ENCODE measurements around the gene PFDN2.
"Not testable (repeated sequence)": the region's sequence is repeated elsewhere in the genome, so short reads cannot be mapped to it uniquely, and the experiment has no call there.

Gene PFDN2

DNA sequence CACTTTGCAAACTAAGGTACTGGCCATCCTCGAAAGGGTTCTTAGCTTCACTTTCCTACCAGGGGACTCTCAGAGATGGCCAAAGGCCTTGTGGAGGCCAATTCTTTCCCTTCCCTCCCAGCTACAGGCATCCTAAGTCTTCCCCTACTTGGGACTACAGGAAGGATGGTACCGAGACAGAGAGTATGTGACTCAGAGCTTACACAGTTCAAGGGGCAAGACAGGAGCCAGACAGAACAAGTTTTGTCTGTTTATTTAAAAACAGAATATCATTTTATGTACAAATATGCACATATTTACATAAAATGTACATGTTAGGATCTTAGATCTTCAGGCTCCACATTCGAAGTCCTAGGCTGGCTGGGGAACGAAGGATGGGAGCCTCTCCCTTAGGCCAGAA, 47.1 kb downstream of the PFDN2 start:
- CTCF ChIA-PET: interaction anchor here (0.7 to 20.2 kb wide), 17 partner anchors 10 to 235 kb away, joined by 3 to 297 read pairs (median 4); partner anchors contain the start of genes DEDD, KLHDC9, TSTD1 and UFC1
- no peak for DNase-seq
- peaks cover 15 to 74% (median 56%) of the 10 kb centered on the region in 4 experiments for H3K4me1 ChIP-seq (ENCODE audit: control extremely low read depth in 1 of 4, control insufficient read depth in 4 of 4, insufficient read depth in 4 of 4, low read length in 3 of 4)
- 100% methylated on average over 1 of the region's 4 CpGs for WGBS (ENCODE audit: insufficient coverage)
- peak overlapping the region in 1 of 2 experiments; percentile 90 for H3K27ac ChIP-seq (ENCODE audit: insufficient read depth in 1 of 2, low read depth in 1 of 2, low read length in 2 of 2, poor library complexity in 1 of 2, severe bottlenecking in 2 of 2)
- no peak overlapping the region for H3K4me3 ChIP-seq (ENCODE audit: control insufficient read depth in 1 of 7, extremely low read depth in 1 of 7, insufficient read depth in 4 of 7, low read depth in 2 of 7, low read length in 6 of 7)
- peaks cover 2 to 8% (median 5%) of the 10 kb centered on the region in 4 experiments for H3K36me3 ChIP-seq (ENCODE audit: control insufficient read depth in 4 of 4, insufficient read depth in 4 of 4, low read length in 3 of 4)
- no peaks in the 10 kb centered on the region for H3K27me3 ChIP-seq (replicated peaks in 2 of 5; ENCODE audit: control insufficient read depth in 4 of 5, insufficient read depth in 5 of 5, low read length in 4 of 5)
- H3K9me3 ChIP-seq (ENCODE audit: control extremely low read depth in 1 of 5, control insufficient read depth in 4 of 5, insufficient read depth in 2 of 5, low read depth in 1 of 5, low read length in 4 of 5): no peaks in the 10 kb centered on the region
- POLR2A ChIA-PET: interaction anchor here (1.0 to 4.4 kb wide), 3 partner anchors 25 to 41 kb away, joined by 3 to 53 read pairs (median 30); partner anchors contain the start of genes KLHDC9 and USF1

DNA sequence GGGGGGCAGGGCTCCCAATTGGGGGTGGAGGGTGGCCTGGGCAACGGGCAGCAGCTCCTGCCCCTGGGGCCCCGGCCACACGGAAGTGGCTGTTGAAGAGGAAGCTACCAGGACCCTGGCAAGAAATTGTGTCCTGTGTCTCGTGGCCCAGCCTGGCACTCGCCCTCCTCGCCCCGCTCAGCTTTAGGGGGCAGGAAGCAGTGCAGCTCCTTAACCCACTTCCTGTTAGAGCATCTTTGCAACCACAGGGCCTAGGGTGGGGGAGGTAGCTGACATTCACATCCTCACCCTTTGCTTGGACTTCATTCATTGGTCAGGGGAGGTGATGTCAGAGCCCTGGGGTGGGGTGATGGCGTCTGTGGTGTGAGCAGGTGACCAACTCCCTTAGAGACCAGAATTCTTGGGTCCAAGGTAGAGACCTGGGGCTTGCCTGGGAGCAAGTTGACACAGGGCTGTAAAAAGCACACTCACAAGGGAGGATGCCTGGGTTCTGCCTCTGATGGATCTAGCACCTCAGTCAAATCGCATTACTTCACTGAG, 48.0 kb downstream of the PFDN2 start, which contains the start of gene ARHGAP30:
Gene ARHGAP30 (minus strand): TSS at position 161 of the 540 bp plus-strand sequence. CDS start 267 bp downstream, outside the sequence.
- POLR2A ChIA-PET: interaction anchor here (0.8 to 4.4 kb wide), 4 partner anchors 24 to 56 kb away, joined by 3 to 53 read pairs (median 18); partner anchors contain the start of genes KLHDC9 and USF1
- 9% methylated on average over 9 of the region's 9 CpGs for WGBS (ENCODE audit: insufficient coverage)
- H3K36me3 ChIP-seq (ENCODE audit: control insufficient read depth in 4 of 4, insufficient read depth in 4 of 4, low read length in 3 of 4): peaks cover 4 to 11% (median 5%) of the 10 kb centered on the region in 4 experiments
- H3K27me3 ChIP-seq (replicated peaks in 2 of 5; ENCODE audit: control insufficient read depth in 4 of 5, insufficient read depth in 5 of 5, low read length in 4 of 5): no peaks in the 10 kb centered on the region
- peak within 1 kb of the TSS; percentile 32 to 94 (median 81) for H3K4me3 ChIP-seq (ENCODE audit: control insufficient read depth in 1 of 7, extremely low read depth in 1 of 7, insufficient read depth in 4 of 7, low read depth in 2 of 7, low read length in 6 of 7)
- peaks cover 15 to 74% (median 56%) of the 10 kb centered on the region in 4 experiments for H3K4me1 ChIP-seq (ENCODE audit: control extremely low read depth in 1 of 4, control insufficient read depth in 4 of 4, insufficient read depth in 4 of 4, low read length in 3 of 4)
- peak within 1 kb of the TSS; percentile 72 to 90 for H3K27ac ChIP-seq (ENCODE audit: insufficient read depth in 1 of 2, low read depth in 1 of 2, low read length in 2 of 2, poor library complexity in 1 of 2, severe bottlenecking in 2 of 2)
- H3K9me3 ChIP-seq (ENCODE audit: control extremely low read depth in 1 of 5, control insufficient read depth in 4 of 5, insufficient read depth in 2 of 5, low read depth in 1 of 5, low read length in 4 of 5): no peaks in the 10 kb centered on the region
- peak; percentile 84 to 97 (median 95) for DNase-seq
- CTCF ChIA-PET: interaction anchor here (1.0 to 20.2 kb wide), 12 partner anchors 9 to 107 kb away, joined by 3 to 297 read pairs (median 11); partner anchors contain the start of genes DEDD, F11R, KLHDC9 and TSTD1

DNA sequence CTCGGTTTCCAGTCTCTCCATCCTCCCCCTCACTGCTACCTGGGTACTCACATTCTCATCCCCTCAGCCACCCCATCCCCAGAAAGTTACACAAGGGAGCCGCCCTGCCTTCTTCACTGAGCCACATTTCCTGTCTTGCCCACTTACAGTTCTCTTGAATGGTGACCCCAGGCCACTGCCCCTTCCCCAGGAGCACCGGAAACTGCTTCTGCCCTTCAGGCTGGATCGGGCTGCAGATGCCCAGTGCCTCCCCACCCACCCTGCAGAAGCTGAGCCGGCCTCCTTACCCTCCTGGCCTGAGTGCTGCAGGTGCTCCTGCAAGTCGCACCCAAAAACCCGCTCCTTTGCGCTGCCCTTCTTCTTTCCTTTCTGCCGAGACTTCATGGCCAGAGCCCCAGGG, 48.6 kb downstream of the PFDN2 start:
- DNase-seq: no peak
- 2% methylated on average over 8 of the region's 9 CpGs for WGBS (ENCODE audit: insufficient coverage)
- H3K9me3 ChIP-seq (ENCODE audit: control extremely low read depth in 1 of 5, control insufficient read depth in 4 of 5, insufficient read depth in 2 of 5, low read depth in 1 of 5, low read length in 4 of 5): no peaks in the 10 kb centered on the region
- ChIA-PET POLR2A (interaction anchor here (0.8 to 4.4 kb wide), 3 partner anchors 23 to 56 kb away, joined by 5 to 53 read pairs (median 30); partner anchors contain the start of genes KLHDC9 and USF1), CTCF (interaction anchor here (1.0 to 20.2 kb wide), 8 partner anchors 14 to 88 kb away, joined by 4 to 297 read pairs (median 81); partner anchors contain the start of genes DEDD, F11R, KLHDC9 and TSTD1)
- H3K27ac ChIP-seq (ENCODE audit: insufficient read depth in 1 of 2, low read depth in 1 of 2, low read length in 2 of 2, poor library complexity in 1 of 2, severe bottlenecking in 2 of 2): peak overlapping the region; percentile 72 to 90
- peak overlapping the region; percentile 32 to 94 (median 81) for H3K4me3 ChIP-seq (ENCODE audit: control insufficient read depth in 1 of 7, extremely low read depth in 1 of 7, insufficient read depth in 4 of 7, low read depth in 2 of 7, low read length in 6 of 7)
- H3K4me1 ChIP-seq (ENCODE audit: control extremely low read depth in 1 of 4, control insufficient read depth in 4 of 4, insufficient read depth in 4 of 4, low read length in 3 of 4): peaks cover 15 to 72% (median 56%) of the 10 kb centered on the region in 4 experiments
- no peaks in the 10 kb centered on the region for H3K27me3 ChIP-seq (replicated peaks in 2 of 5; ENCODE audit: control insufficient read depth in 4 of 5, insufficient read depth in 5 of 5, low read length in 4 of 5)
- peaks cover 4 to 11% (median 7%) of the 10 kb centered on the region in 4 experiments for H3K36me3 ChIP-seq (ENCODE audit: control insufficient read depth in 4 of 4, insufficient read depth in 4 of 4, low read length in 3 of 4)

DNA sequence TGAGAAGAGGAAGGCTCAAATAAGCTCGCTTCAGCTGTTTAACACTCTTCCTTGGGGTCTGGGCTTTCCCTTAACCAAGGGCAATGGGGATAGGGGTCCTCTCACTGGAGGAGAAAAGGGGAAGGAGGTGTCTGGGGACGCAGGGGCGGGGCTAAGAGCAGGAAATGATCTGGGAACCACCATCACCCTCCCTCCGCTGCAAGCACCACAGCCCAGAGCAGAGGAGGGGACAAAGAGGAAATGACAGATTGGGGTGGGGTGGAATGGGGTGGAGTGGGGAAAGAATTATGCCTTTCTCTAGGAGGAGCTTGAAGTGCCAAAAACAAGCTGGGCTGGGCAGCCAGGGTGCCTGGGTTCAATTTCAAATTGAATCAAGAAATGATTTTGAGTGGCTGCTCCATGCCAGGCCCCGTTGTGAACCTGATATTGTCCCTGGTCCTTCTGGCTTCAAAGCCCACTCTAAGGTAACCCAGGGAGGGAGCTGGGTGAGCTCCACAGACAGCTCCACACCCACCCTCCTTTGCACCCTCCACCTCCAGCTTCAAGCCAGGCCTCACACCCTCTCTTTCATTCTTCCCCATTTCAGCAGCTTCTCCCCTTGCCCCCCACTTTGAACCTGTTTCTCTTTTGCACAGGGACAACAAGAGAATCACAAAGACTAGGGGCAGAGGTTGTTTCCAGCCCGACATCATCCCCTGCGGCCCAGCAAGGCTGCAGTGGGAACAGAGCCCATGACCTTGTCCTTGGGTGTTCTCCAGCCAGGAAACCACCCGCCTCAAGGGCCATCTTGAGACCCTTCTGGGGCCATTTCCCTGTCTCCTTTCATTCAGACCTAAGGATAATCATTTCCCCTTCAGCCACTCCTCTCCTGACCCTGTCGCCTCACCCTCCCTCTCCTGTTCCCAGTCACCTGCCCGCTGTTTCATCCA, 49.3 kb downstream of the PFDN2 start:
- Histone ChIP-seq H3K9me3 (ENCODE audit: control extremely low read depth in 1 of 5, control insufficient read depth in 4 of 5, insufficient read depth in 2 of 5, low read depth in 1 of 5, low read length in 4 of 5) (no peaks in the 10 kb centered on the region), H3K4me3 (ENCODE audit: control insufficient read depth in 1 of 7, extremely low read depth in 1 of 7, insufficient read depth in 4 of 7, low read depth in 2 of 7, low read length in 6 of 7) (peak overlapping the region; percentile 32 to 94 (median 81)), H3K4me1 (ENCODE audit: control extremely low read depth in 1 of 4, control insufficient read depth in 4 of 4, insufficient read depth in 4 of 4, low read length in 3 of 4) (peaks cover 15 to 66% (median 55%) of the 10 kb centered on the region in 4 experiments), H3K36me3 (ENCODE audit: control insufficient read depth in 4 of 4, insufficient read depth in 4 of 4, low read length in 3 of 4) (peaks cover 4 to 11% (median 8%) of the 10 kb centered on the region in 4 experiments), H3K27me3 (replicated peaks in 2 of 5; ENCODE audit: control insufficient read depth in 4 of 5, insufficient read depth in 5 of 5, low read length in 4 of 5) (no peaks in the 10 kb centered on the region), H3K27ac (ENCODE audit: insufficient read depth in 1 of 2, low read depth in 1 of 2, low read length in 2 of 2, poor library complexity in 1 of 2, severe bottlenecking in 2 of 2) (peak overlapping the region; percentile 72 to 90)
- ChIA-PET CTCF (interaction anchor here (0.8 to 20.2 kb wide), 14 partner anchors 9 to 72 kb away, joined by 3 to 297 read pairs (median 5); partner anchors contain the start of genes KLHDC9, TSTD1 and USF1), POLR2A (interaction anchor here (0.8 to 4.4 kb wide), 6 partner anchors 22 to 177 kb away, joined by 3 to 53 read pairs (median 4); partner anchors contain the start of genes KLHDC9 and USF1)
- WGBS (ENCODE audit: insufficient coverage): 5% methylated on average over 7 of the region's 10 CpGs
- DNase-seq: peak; percentile 94 to 98 (median 97)

DNA sequence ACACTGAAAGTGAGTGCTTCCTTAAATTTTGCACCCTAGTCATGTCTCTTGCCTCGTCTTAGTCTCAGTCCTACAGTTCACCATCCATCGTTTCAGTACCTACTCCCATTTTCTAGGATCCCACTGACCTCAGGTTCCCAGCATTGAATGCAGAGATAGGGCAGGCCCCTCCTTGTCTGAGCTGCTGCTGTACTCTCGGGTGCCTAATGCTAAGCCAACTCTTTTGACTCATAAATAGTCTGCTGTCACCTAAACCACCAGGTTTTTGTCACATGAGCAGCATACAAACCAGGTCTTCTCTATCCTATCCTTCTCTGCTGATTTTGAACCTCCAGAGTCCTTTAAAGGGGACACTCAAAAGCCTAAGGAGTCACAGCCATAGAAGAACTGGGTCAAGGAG, 51.1 kb downstream of the PFDN2 start:
- Histone ChIP-seq H3K27me3 (replicated peaks in 2 of 5; ENCODE audit: control insufficient read depth in 4 of 5, insufficient read depth in 5 of 5, low read length in 4 of 5) (no peaks in the 10 kb centered on the region), H3K36me3 (ENCODE audit: control insufficient read depth in 4 of 4, insufficient read depth in 4 of 4, low read length in 3 of 4) (peaks cover 4 to 17% (median 11%) of the 10 kb centered on the region in 4 experiments), H3K4me3 (ENCODE audit: control insufficient read depth in 1 of 7, extremely low read depth in 1 of 7, insufficient read depth in 4 of 7, low read depth in 2 of 7, low read length in 6 of 7) (peak overlapping the region in 1 of 7 experiments; percentile 42), H3K9me3 (ENCODE audit: control extremely low read depth in 1 of 5, control insufficient read depth in 4 of 5, insufficient read depth in 2 of 5, low read depth in 1 of 5, low read length in 4 of 5) (no peaks in the 10 kb centered on the region), H3K4me1 (ENCODE audit: control extremely low read depth in 1 of 4, control insufficient read depth in 4 of 4, insufficient read depth in 4 of 4, low read length in 3 of 4) (peaks cover 15 to 50% (median 46%) of the 10 kb centered on the region in 4 experiments), H3K27ac (ENCODE audit: insufficient read depth in 1 of 2, low read depth in 1 of 2, low read length in 2 of 2, poor library complexity in 1 of 2, severe bottlenecking in 2 of 2) (peak overlapping the region; percentile 14 to 46)
- ChIA-PET CTCF (interaction anchor here (0.7 to 13.6 kb wide), 3 partner anchors 24 to 114 kb away, joined by 3 to 166 read pairs (median 73); partner anchors contain the start of genes TSTD1 and USF1), POLR2A (no interaction called here)
- 76% methylated on average over 3 of the region's 3 CpGs for WGBS (ENCODE audit: insufficient coverage)
- DNase-seq: peak in 1 of 3 donors; percentile 15

DNA sequence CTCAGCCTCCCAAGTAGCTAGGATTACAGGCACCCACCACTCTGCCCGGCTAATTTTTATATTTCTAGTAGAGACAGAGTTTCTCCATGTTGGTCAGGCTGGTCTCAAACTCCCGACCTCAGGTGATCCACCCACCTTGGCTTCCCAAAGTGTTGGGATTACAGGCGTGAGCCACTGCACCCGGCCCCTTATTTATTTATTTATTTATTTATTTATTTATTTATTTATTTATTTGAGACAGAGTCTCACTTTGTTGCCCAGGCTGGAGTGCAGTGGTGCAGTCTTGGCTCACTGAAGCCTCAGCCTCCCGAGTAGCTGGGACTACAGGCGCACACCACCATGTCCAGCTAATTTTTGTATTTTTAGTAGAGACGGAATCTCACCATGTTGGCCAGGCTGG, 52.2 kb downstream of the PFDN2 start:
- H3K27me3 ChIP-seq (replicated peaks in 2 of 5; ENCODE audit: control insufficient read depth in 4 of 5, insufficient read depth in 5 of 5, low read length in 4 of 5); H3K27ac ChIP-seq (ENCODE audit: insufficient read depth in 1 of 2, low read depth in 1 of 2, low read length in 2 of 2, poor library complexity in 1 of 2, severe bottlenecking in 2 of 2); POLR2A ChIA-PET; H3K4me3 ChIP-seq (ENCODE audit: control insufficient read depth in 1 of 7, extremely low read depth in 1 of 7, insufficient read depth in 4 of 7, low read depth in 2 of 7, low read length in 6 of 7); H3K9me3 ChIP-seq (ENCODE audit: control extremely low read depth in 1 of 5, control insufficient read depth in 4 of 5, insufficient read depth in 2 of 5, low read depth in 1 of 5, low read length in 4 of 5); DNase-seq: not testable (repeated sequence)
- peaks cover 4 to 20% (median 11%) of the 10 kb centered on the region in 4 experiments for H3K36me3 ChIP-seq (ENCODE audit: control insufficient read depth in 4 of 4, insufficient read depth in 4 of 4, low read length in 3 of 4)
- CTCF ChIA-PET: interaction anchor here (1.1 to 13.6 kb wide), 2 partner anchors 9 to 23 kb away, joined by 3 to 166 read pairs; partner anchors contain the start of genes TSTD1 and USF1
- H3K4me1 ChIP-seq (ENCODE audit: control extremely low read depth in 1 of 4, control insufficient read depth in 4 of 4, insufficient read depth in 4 of 4, low read length in 3 of 4): peaks cover 13 to 43% (median 42%) of the 10 kb centered on the region in 4 experiments
- 100% methylated on average over 3 of the region's 7 CpGs for WGBS (ENCODE audit: insufficient coverage)
